Measurements from ENCODE around the gene AP1S2.

AP1S2 gene

DNA sequence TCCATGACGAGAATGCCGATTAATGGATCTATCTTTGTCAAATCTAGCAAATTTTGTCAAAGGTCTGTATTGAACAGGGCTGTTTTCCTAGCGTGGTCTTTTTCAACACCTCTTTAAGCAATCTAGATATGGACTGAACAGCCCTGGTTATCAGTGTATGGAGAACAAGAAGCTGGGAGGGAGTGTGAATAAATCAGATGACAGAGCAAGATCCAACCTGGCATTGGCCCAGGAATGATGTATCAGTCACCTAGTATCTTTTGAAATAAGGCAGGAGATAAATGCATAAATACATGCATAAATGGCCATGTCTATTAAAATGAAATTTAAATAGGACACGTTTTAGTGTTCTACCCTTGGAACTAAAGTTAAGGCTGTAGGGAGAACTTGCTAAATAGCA lies 15.7 kb upstream of the AP1S2 start:
- no peak for DNase-seq (ENCODE audit: low read depth)
- no peak overlapping the region for H3K4me3 ChIP-seq (ENCODE audit: control insufficient read depth, low read depth, low read length)
- TF ChIP-seq, protein P1, sequence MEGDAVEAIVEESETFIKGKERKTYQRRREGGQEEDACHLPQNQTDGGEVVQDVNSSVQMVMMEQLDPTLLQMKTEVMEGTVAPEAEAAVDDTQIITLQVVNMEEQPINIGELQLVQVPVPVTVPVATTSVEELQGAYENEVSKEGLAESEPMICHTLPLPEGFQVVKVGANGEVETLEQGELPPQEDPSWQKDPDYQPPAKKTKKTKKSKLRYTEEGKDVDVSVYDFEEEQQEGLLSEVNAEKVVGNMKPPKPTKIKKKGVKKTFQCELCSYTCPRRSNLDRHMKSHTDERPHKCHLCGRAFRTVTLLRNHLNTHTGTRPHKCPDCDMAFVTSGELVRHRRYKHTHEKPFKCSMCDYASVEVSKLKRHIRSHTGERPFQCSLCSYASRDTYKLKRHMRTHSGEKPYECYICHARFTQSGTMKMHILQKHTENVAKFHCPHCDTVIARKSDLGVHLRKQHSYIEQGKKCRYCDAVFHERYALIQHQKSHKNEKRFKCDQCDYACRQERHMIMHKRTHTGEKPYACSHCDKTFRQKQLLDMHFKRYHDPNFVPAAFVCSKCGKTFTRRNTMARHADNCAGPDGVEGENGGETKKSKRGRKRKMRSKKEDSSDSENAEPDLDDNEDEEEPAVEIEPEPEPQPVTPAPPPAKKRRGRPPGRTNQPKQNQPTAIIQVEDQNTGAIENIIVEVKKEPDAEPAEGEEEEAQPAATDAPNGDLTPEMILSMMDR (IDR thresholded peaks at IDR 0.05; ENCODE audit: control insufficient read depth, insufficient read depth, low read depth, low read length, missing control alignments) = no peak

DNA sequence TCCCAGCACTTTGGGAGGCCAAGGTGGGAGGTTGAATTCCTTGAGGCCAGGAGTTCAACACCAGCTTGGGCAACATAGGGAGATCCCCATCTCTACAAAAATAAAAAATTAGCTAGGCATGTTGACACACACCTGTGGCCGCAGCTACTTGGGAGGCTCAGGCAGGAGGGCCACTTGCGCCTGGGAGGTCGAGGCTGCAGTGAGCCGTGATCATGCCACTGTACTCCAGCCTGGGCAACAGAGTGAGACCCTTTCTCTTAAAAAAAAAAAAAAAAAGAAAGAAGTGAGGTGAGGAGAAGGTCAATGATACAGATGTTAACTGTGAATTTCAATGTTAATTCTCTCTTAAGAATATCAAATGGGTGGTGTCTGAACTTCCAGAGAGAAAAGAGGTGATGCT lies 15.1 kb upstream of the AP1S2 start:
- no peak overlapping the region for H3K4me3 ChIP-seq (ENCODE audit: control insufficient read depth, low read depth, low read length)
- no peak for DNase-seq (ENCODE audit: low read depth)
- TF ChIP-seq, protein P1 (IDR thresholded peaks at IDR 0.05; ENCODE audit: control insufficient read depth, insufficient read depth, low read depth, low read length, missing control alignments) = no peak

DNA sequence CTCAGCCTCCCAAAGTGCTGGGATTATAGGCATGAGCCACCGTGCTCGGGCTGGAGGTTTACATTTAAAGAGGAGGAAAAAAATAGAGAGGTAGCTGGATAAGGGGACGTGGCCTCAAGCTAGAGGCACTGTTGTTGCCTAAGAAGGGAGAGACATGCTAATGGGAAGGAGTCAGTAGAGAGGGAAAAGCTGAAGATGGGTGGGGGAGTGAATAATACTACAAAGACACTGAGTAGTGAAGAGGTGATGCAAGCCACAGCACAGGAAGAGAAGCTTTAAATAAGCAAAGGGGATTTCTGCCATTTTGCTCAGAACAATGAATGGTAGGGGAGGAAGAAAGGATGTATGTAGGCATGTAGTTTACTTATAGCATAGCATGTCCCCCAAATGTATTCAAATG lies 11.5 kb upstream of the AP1S2 start:
- DNase-seq (ENCODE audit: low read depth) = no peak
- no peak overlapping the region for H3K4me3 ChIP-seq (ENCODE audit: control insufficient read depth, low read depth, low read length)
- TF ChIP-seq, protein P1 (IDR thresholded peaks at IDR 0.05; ENCODE audit: control insufficient read depth, insufficient read depth, low read depth, low read length, missing control alignments) = no peak

DNA sequence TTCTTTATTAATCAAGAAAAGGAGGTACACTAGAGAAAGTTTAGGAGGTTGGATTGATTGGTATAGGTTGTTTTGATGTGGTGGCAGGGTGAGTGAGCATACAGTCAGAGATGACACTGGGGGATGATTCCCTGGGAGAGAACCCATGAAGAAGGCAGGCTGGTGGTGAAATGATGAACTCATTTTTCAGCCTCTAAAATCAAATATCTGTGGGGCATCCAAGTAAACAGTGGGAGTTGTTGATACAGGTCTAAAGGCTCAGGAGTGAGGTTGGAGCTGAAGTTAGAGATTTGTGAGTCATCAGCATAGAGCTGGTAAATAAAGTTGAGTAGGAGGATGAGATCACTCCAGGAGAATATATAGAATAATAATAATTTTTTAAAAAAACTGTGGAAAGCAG lies 10.0 kb upstream of the AP1S2 start:
- H3K4me3 ChIP-seq (ENCODE audit: control insufficient read depth, low read depth, low read length) = no peak overlapping the region
- no peak for DNase-seq (ENCODE audit: low read depth)
- TF ChIP-seq, protein P1 (IDR thresholded peaks at IDR 0.05; ENCODE audit: control insufficient read depth, insufficient read depth, low read depth, low read length, missing control alignments) = no peak

GRCh38 chrX:15864023-15864422 lies 9.4 kb upstream of the AP1S2 start:
- H3K4me3 ChIP-seq (ENCODE audit: control insufficient read depth, low read depth, low read length) = no peak overlapping the region
- no peak for DNase-seq (ENCODE audit: low read depth)
- TF ChIP-seq, protein P1 (IDR thresholded peaks at IDR 0.05; ENCODE audit: control insufficient read depth, insufficient read depth, low read depth, low read length, missing control alignments) = no peak

DNA sequence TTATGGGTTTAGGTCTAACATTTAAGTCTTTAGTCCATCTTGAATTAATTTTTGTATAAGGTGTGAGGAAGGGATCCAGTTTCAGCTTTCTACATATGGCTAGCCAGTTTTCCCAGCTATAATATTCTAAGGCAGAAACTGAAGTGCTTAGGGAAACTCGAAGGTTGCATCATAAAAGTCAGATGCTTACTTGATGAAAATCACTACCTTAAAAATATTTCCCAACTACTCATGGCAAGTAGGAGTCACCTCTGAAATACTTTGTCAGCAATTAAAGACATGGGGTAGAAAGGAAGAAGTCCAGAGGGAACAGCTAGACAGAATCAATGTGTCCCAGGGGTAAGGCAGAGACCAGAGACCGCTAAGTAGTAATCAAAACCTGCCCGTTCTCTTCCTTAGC lies 6.3 kb upstream of the AP1S2 start:
- no peak for DNase-seq (ENCODE audit: low read depth)
- H3K4me3 ChIP-seq (ENCODE audit: control insufficient read depth, low read depth, low read length) = no peak overlapping the region
- TF ChIP-seq, protein P1 (IDR thresholded peaks at IDR 0.05; ENCODE audit: control insufficient read depth, insufficient read depth, low read depth, low read length, missing control alignments) = no peak

GRCh38 chrX:15858051-15858450 lies 3.4 kb upstream of the AP1S2 start:
- TF ChIP-seq, protein P1 (IDR thresholded peaks at IDR 0.05; ENCODE audit: control insufficient read depth, insufficient read depth, low read depth, low read length, missing control alignments) = no peak
- no peak for DNase-seq (ENCODE audit: low read depth)
- no peak overlapping the region for H3K4me3 ChIP-seq (ENCODE audit: control insufficient read depth, low read depth, low read length)

Data from AG09309 (cell line).